ENCODE results near the gene RNU1-4.
"Not testable (repeated sequence)": the region's sequence is repeated elsewhere in the genome, so short reads cannot be mapped to it uniquely, and the experiment has no call there.

Gene RNU1-4

DNA sequence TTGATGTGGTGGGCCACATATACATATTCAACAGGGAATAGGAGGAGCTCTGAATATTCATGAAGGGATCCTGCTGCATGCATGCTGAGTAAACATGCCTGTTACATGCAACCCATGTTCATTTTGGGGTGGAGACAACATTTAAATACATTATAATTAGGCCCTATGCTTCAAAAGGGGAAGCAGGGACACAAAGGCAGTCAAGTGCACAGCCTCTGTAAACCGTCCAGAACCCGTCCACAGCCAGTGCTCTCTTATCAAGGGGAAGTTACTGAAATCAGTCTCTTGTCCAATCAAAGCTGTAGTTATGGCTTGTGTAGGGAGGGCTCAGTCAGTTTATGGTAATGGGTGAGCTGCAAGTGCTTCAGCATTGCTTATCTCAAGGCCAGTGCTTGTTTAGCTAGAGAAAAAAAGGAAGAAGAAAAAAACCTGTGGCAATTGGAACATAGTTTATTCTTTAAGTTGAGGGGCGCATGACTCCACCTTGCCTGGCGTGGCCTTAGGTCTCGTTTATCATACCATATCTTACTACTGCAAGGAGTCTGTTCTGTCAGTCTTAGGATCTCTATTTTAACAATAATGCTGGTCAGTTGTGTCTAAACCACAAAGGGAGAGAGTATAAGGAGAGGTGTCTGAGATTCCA, 7.9 kb upstream of the RNU1-4 start:
- DNase-seq: not testable (repeated sequence)

DNA sequence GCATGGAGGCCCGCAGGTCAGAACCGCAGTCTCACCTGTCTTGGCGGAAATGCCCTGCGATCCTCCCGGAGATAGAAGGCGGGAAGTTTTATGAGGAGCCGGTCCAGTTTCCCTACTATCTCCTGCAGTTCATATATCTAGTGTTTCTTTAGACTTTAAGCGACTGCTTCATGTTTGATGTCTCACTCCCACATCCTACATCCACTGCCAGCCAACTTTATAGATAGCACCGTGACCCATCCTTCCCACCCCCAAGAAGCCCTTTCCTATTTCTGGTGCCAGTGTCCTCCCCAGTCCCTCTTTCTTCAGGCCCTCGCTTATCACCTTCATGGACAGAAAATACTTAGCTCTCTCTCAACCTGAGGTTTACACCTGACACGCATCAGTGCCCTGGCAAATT, 914 bp downstream of the RNU1-4 start:
- DNase-seq: not testable (repeated sequence)

DNA sequence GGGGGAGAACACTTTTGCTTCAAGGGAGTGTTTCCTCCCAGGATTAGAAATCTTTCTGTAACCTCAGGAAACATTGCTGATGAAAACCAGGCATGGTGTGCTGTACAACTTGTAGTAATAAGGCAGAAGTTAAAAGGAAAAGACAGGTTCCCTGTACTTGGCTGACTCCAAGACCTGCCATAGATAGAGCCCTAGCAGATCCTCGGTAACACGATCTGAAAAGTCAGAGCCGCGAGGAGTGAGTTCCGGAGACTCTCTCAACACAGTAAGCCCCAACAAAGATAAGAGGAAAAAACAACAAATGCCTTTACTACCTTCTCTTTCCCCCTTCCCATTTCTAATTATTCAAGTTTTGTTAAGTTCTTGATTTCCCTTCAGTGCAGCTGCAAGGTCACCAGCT, 7.3 kb downstream of the RNU1-4 start:
- not testable (repeated sequence) for DNase-seq

DNA sequence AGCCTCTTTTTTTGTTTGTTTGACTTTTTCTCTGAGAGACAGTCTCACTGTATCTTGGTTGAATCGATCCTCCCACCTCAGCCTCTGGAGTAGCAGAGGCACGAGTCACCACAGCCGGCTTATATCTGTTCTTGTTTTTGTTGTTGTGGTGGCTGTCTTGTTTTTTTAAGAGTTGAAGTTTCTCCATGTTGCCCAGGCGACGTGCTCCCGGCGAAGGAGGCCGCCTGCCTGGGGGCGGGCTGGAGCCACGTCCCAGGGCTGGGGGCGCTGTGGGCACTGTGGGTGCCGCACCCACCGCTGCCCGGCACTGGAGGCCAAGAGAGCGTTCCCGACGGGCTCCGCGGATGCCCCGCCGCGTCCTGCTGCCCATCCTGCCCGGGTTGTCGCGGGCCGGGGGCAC, 8.4 kb downstream of the RNU1-4 start:
- not testable (repeated sequence) for DNase-seq

DNA sequence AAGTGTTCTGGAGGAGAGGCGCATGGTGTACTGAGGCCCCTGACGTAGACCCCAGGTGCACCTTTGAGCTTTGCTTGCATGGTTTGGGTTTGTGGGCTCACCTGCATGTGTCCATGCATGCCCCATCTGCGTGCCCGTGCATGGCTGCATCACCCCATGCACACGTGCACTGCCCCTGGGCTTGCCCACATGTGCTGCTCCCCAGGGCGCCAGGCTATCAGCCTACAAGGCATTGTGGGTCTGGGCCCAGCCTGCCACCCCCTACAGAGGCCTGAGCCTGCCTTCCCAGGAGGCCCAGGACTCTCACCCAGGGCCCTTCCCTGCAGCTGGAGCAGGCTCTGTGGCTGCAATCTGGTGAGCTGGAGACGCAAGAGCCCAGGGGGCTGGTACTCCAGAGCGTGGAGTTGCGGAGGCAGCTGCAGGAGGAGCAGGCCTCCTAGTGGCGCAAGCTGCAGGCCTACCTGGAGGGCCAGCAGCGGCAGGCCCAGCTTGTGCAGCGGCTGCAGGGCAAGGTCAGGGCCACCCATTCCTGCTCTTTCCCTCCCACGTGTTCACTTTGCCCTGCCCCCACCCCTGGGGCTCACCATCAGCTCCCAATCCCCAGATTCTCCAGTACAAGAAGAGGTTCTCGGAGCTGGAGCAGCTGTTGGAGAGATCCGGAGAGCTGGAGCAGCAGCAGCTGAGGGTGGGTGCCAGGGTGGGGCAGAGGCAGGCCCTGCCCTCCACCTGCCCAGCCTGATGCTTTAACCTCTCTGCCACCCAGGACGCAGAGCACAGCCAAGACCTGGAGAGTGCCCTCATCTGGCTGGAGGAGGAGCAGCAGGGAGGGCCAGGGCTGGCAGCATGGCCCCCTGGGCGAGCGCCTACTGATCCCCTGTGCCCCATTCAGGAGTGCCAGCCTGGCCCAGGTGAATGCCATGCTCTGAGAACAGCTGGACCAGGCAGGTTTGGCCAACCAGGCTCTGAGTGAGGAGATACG, 9.9 kb downstream of the RNU1-4 start:
- not testable (repeated sequence) for DNase-seq

DNA sequence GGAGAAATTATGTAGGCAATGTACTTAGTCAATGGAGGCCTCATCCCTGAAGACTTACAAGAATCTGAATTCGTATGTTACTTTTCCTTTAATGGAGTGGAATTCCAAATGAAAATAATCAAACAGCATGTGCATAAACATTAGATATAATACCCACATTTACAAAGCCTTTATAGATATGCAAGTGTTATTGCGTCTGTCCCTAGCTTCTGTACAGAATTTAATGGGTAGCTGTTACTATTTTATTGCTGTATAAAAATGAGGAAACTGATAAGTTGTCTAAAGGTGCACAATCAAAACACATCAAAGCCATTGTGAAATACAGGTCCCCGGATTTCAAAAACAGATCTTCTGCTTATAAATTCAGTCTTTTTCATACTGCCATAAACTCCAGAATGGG, 12.5 kb downstream of the RNU1-4 start:
- not testable (repeated sequence) for DNase-seq

DNA sequence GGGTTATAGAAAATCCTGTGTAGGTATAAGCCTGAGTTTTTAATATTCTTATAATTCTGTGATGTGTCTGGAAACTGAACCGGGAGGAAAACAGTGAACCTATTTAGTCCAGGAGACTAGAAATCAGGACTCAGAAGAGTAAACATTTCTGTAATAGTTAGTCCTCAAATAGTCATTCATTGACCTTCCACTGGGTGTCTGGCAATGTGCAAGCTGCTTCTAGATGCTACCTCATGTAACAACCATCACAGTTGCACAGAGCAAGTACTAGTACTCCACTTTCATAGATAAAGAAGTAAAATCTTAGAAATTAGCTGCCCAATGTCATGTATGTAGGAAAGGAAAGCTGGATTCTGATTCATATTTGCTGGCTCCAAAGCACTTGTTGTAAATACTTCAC, 15.1 kb downstream of the RNU1-4 start:
- DNase-seq: not testable (repeated sequence)

DNA sequence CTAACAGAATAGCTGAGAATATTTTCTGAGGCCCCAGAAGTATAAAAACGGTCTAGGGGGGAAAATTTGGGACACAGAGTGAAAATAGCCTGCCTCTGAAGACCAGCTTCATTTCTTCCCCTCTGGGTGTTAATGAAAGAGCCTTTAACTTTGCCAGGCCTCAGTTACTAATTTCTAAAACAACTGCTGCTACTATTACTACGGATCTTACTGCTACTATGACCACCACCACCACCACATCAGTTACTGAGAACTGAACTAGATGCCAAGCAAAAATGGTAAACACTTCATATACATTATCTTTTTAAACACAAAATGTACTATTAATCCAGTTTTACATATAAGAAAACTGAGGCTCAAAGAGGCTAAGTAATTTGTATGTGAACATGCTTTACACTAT, 15.6 kb downstream of the RNU1-4 start:
- DNase-seq: not testable (repeated sequence)

DNA sequence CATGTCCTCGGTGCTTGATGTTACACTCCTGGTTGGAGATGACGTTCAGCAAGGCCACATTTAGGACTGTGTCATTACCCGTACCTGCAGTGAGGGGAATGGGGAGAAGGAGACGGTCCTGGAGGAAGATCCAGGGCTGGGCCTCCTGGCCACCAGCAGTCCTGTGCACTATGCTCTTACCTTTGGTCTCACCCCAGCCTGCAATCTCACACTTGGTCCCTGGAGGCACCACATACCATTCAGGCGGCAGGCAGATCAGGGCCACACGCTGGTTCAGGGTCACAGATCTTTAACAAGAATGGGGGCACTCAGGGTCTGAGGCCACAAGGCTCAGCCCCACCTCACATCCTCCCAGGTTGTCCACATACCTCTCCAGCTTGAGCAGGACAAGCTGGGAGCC, 17.3 kb downstream of the RNU1-4 start:
- DNase-seq: not testable (repeated sequence)

DNA sequence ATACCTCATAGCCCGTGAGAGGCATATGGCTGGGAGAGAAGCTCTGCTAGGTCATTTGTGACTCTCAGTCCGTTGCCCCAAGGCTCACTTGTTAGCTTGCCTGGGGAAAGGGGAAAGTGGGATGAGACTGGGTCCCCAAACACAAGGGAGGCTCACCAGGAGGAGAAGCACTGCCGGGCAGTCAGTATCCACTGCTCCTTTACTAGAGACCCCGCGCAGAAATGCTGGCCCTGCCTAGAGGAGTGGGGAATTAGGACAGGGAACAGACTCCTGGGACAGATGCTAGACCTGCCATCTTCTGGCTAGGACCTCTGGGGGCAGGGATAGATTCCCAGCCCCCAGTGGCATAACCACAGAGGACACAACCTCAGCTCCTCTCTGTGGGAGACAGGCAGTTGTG, 17.7 kb downstream of the RNU1-4 start:
- DNase-seq: not testable (repeated sequence)

DNA sequence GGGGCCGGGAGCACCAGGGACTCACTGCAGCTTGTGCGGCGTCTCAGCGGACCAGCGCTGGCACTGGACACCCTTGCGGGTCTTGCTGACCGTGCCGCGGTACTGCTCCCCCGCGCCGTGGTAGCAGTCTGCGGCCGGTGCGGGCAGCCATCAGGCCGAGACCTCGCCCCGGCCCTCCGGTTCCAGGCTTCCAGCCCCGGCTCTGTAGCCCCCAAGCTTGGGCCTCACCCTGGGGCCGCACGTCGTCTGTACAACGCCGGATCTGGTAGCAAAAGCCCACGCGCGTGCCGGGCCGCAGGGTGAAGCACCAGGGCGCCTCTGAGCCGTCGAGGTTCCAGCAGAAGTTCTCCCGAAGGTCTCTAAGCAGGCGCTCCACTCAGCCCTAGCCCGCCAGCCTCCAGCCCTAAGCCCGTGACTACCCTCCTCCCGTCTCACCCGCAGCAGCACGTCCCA, 18.8 kb downstream of the RNU1-4 start:
- not testable (repeated sequence) for DNase-seq

DNA sequence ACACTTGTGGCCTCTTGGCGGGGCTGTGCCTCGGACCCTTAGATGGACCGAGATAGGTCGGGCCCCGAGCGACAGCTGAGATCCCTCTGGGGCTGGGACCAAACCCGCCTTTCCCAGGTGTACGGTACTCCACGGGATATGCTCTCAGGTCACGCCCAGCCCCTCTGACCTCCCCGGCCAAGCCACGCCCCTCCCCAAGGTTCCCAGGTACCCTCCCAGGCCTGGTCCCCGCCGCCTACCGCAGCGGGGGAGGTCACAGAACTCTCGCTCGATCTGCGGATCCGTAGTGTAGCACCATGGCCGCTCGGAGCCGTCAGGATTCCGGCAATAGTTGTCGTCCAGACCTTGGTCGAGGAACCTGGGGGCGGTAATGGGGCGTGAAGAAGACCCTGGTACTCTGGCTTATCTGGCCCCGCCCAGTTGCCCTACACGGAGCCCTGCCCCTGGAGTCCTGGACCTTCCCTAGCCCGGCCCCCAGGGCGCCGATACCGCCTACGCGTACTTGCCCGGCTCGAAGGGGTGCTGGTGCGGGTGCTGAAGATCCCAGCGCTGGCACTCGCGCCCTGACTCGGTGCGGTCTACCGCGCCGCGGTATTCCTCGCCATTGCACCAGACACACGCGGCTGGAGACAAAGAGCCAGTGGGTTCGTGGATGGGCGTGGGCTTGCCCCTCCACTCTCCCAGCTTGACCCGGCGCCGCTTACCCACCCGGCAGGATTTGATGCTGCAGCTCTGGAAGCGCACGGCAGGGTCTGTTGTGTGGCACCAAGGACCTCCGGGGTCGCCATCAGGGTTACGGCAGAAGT, 19.5 kb downstream of the RNU1-4 start:
- DNase-seq: not testable (repeated sequence)

DNA sequence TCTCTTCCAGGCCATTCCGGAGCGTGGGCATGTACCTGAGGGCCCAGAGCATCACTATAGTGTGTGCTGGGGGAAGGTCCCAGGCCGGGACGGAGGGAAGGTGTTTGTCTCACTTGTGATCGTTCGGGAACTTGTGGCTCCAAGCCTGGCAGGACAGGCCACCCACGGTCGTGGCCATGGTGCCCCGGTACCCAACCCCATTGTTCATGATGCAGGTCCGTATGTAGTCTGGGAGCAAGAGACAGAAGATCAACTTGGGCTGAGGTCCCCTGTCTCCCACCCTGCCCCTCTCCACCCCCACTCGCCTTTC, 20.1 kb downstream of the RNU1-4 start:
- not testable (repeated sequence) for DNase-seq

DNA sequence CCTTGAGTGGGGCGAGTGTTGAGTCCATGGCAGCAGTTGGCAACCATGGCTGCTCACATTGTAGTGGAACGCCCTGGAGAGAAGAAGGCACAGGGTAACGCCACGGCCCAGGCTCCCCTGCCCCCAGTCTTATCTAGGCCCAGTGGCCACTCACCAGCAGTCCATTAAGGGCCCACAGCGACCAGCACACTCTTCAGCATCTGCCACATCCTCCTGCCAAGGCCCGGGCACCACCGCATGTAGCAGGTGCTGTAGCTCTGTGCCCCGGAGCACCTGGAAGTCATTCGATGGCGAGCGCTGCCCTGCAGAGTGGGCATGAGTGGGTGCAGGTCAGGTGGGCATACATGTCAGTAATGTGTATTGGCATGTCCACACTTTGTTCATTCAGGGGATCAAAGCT, 20.5 kb downstream of the RNU1-4 start:
- not testable (repeated sequence) for DNase-seq

DNA sequence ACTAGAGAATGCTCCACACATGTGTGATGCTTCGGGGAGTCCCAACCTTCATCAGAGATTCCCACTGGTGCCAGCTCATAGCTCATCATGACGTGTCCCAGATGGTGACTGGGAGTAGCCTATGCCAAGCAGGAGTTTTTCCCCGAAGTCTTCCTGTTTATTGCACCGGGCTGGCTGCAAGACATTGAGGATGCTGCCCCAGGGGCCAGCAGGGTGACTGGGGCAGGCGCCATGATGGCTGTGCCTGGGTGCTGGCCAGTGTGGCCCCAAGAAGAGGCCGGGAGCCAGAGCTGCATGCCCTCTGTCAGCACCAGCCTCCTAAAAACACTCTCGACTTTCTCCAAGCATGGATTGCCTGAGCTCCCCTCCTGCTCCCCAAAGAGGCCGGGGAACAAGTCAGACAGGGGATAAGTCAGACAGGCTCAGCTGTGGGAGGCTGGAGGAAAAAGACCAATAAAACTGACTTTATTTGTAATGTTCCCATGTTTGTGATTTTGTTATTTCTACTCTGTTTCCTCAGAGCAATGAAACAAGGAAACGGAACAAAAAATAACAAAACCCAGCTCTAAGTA, 24.0 kb downstream of the RNU1-4 start:
- DNase-seq: not testable (repeated sequence)

DNA sequence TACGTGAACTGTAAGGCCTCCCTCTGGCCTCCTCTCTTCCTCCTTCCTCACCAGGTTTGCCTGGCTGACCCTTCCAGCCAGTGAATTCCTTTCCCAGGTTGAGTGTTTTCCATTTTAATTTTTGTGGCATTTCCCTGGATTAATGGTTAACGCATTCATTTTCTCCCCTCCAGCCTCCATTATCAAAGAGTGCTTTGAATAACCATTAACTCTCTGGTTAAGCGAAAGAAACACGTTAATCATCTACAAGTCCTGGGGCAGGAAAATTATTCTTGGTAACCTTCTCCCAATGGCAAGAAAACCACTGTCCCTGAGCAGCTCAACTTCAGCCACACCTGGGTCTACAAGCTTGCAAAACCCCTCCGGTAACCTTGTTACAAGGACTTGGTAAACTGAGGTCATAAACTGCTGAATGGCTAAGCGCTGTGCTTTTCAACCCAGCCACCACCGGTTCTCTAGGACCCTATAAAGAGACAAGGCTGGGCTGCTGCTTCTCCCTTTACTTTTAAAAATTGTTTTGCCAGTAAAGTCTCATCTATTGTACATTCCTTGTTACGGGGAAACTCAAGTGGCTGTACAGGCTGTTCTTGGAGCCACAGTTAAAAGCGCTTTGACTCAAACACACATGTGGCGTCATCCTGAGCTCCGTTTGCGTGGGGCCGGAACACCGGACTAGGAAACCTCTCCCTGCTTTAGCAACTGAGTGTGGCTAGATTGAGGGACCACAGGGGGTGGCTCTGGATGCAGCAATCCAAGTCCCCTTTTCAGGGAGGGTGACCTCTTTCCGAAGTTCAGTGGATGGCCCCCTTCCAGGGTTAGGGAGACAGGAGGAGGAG, 24.7 kb downstream of the RNU1-4 start:
- DNase-seq: not testable (repeated sequence)

DNA sequence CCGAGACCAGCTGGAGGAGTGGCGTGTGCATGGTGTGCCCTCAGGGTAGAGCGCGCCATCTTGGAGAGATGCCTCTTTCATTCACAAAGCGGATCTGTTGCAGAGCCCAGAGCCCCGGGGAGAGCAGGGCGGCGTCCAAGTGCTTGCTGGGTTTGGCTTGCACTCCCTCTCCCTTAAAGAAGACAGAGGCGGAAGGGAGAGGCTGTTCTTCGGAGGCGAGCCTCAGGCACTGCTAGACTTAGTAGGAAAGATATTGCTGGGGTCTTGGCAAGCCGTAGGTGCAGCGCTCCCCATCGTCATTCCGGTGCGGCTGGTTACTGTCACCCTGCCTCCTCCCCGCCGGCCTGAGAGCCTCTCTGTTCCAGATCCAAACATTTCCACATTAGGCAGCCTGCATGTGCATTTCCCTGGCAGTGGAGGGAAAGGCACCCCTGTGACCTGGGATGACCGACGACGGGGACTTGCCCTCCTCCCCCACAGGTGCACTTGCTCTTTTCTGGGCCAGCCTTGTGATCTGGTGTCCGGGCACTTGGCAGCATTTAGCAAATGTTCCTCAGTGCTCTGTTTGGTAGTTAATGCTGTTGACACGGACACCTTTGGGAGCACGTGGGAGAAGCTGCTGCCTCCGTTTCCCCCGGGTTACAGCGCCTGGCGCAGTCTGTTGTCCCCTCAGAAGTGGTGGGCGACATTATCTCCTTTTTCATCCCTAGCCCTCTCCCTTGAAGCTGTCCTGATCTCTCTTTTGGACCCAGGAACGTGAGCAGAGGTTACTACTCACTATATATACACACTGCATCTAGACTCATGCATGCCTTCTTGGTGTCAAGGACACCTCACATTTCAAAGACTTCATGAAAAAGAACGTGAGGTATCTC, 25.7 kb downstream of the RNU1-4 start:
- DNase-seq: not testable (repeated sequence)

DNA sequence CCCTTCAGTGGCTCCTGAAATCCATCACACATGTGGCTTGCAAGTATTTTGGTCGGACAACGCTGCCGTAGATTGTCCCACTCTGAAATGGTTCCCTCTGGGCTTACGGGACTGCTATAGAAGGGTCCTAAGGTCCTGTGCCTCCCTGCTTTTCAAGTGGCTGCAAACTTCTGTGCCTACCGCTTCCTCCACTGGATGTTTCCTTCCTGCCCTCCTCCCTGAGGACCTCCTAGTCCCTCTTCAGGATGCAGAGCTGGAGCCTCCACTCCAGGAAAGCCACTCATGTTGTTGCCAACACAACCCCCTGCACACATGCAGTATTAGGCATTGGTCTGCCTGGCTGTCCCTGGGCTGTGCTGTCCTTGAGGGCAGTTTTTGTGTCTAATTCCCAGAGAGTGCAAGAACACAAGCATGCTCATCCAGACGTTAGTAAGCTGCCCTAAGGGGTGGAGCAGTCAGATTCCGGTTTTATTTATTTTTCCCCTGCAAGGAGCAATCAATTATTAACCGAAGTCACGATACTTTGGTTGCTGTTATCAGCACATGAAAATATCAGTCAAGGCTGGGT, 26.5 kb downstream of the RNU1-4 start:
- not testable (repeated sequence) for DNase-seq

DNA sequence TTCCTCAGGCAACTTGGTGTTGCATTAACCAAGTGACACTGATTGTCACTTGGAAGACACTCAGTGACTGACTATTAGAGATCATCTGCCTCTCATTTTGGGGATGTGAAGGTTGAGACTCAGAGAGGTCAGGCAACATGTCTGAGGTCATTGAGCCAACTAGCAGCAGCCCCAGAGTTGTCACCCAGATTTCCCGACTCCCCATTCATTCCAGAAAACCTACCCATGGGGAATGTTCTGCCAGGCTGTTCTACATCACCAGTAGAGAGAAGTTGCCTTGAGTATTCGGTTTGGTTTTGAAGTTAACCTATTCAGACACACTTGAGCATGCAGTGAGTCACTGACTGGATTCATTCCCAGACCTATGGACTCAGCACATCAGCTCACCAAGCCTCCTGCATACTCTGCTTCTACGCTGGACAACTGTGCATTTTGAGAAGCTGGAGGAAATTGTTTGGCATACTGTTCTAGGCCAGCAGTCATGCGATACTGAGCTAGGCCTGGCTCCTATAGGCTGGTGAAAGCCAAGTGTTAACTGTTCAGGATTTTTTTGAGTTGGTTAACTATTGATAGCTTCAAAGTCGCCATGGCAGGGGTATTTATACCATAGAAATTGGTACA, 29.9 kb downstream of the RNU1-4 start:
- DNase-seq: not testable (repeated sequence)

DNA sequence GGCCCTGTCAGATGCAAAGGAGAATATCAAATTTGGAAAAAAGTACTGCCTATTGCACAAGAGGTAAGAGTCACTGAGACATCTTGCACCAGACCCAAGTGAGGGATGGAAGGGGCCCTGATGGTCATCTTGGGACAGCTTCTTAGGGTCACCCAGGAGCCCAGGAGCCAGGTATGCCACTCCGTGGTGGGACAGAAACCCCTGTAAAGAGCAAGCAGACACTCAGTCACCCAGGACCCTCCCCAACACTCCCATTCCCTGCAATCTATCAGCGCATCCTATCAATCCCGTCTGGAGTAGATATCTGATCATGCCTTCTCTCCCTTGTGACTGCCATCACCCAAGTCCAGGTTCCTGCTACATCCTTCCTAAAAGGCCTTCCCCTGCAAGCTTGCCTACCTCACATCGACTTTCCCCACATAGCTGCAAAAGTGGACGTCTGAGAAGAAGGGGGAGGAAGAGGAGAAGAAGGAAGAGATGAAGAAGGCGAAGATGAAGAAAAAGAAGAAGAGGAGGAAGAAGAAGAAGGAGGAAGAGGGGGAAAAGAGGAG, 30.7 kb downstream of the RNU1-4 start:
- DNase-seq: not testable (repeated sequence)
